K562 (cell line): ENCODE results near the gene CACNA2D3. TPM values are rescaled to one million over a fixed set of nuclear protein-coding genes. Genes with fewer than 3 reads are reported as not detected.

Source experiments
- ATAC-seq: fragments of 200-7000 bp; cut with Tn5 transposase; 3 replicates; pipeline ENCODE4 v1.9.1; 2020; ENCODE audit warnings: moderate library complexity
- BruUV-seq: library from RNA; stranded (reverse); fragments of 400-500 nt; replicated peaks from 2 replicates; lab custom pipeline; 2021; lab: Mats Ljungman, UMichigan
- CTCF ChIA-PET: fragments of 300-600 bp; formaldehyde crosslinking; extraction: SDS; loops from one replicate; lab custom pipeline; 2021; ENCODE audit warnings: low intra/inter-chr PET ratio; lab: Yijun Ruan, JAX
- POLR2A ChIA-PET: fragments of 300-600, 350-650 bp; sonication (Branson Sonifier 250); formaldehyde crosslinking; extraction: SDS; loops from one replicate; lab custom pipeline; 2021; ENCODE audit warnings: antibody characterized with exemption, inconsistent platforms; lab: Yijun Ruan, JAX
- DNase-seq, 4 experiments: peaks; one replicate each; pipeline versions ENCODE4 v3.0.0 to v3.0.0-alpha.2; 2011 to 2018; ENCODE audit warnings: low spot score in 3 of 4, mixed read lengths in 3 of 4; ENCODE audit errors: extremely low read depth in 1 of 4
- FAIRE-seq: peaks from 2 replicates; lab custom pipeline; 2011; peaks lifted over from hg19 to GRCh38; lab: Jason Lieb, UNC
- H2AFZ ChIP-seq: 2 replicates; pipeline ENCODE4 v1.6.0; 2011; ENCODE audit warnings: low read depth, low read length, control low read depth, inconsistent platforms
- H3K27ac ChIP-seq: fragments of 200-600 bp; 3 replicates; pipeline ENCODE4 v1.8.0; 2011; ENCODE audit warnings: low read depth, mild to moderate bottlenecking, control low read depth, inconsistent platforms, low read length, moderate library complexity, mixed read lengths; ENCODE audit errors: extremely low read depth
- H3K27me3 ChIP-seq, 2 experiments: fragments of 300-600 bp in 1 of 2; 2 replicates in 1 of 2; 3 replicates in 1 of 2; pipeline versions ENCODE4 v1.6.0 to v1.8.0; 2011; ENCODE audit warnings: inconsistent platforms in 2 of 2, low read length in 2 of 2, mild to moderate bottlenecking in 1 of 2, mixed read lengths in 1 of 2, moderate library complexity in 1 of 2; ENCODE audit not compliant: control insufficient read depth in 2 of 2, insufficient read depth in 2 of 2
- H3K36me3 ChIP-seq: fragments of 300-600 bp; 3 replicates; pipeline ENCODE4 v1.8.0; 2011; ENCODE audit warnings: mild to moderate bottlenecking, low read length, inconsistent platforms; ENCODE audit not compliant: control insufficient read depth, insufficient read depth
- H3K4me1 ChIP-seq, 2 experiments: fragments of 200-600 bp in 1 of 2; replicated peaks in 1 of 2; 2 replicates in 1 of 2; 3 replicates in 1 of 2; pipeline versions ENCODE4 v1.5.1 to v1.8.0; 2011; ENCODE audit warnings: inconsistent platforms in 2 of 2, low read length in 2 of 2, mild to moderate bottlenecking in 1 of 2, mixed read lengths in 1 of 2, moderate library complexity in 1 of 2; ENCODE audit not compliant: control insufficient read depth in 2 of 2, insufficient read depth in 2 of 2
- H3K4me2 ChIP-seq: 2 replicates; pipeline ENCODE4 v1.6.1; 2011; ENCODE audit warnings: low read length, control low read depth, inconsistent platforms, mixed read lengths; ENCODE audit not compliant: insufficient read depth
- H3K4me3 ChIP-seq: fragments of 200-600 bp; sonication (generic), shearing (Covaris generic); 2 replicates; pipeline ENCODE4 v1.5.1; 2016; ENCODE audit warnings: control low read depth, inconsistent platforms
- H3K79me2 ChIP-seq: fragments of 200-600 bp; 3 replicates; pipeline ENCODE4 v1.8.0; 2011; ENCODE audit warnings: low read length, inconsistent platforms; ENCODE audit not compliant: control insufficient read depth, insufficient read depth
- H3K9ac ChIP-seq, 2 experiments: 2 replicates each; pipeline versions ENCODE4 v1.6.0 to v1.6.1; 2011; ENCODE audit warnings: low read depth in 2 of 2, low read length in 2 of 2, control low read depth in 1 of 2, inconsistent platforms in 1 of 2, mild to moderate bottlenecking in 1 of 2, mixed read lengths in 1 of 2; ENCODE audit not compliant: insufficient read depth in 1 of 2
- H3K9me1 ChIP-seq: one replicate; pipeline ENCODE4 v1.6.0; 2011; ENCODE audit warnings: inconsistent platforms, mild to moderate bottlenecking, low read length, moderate library complexity; ENCODE audit not compliant: control insufficient read depth, insufficient read depth
- H3K9me3 ChIP-seq: replicated peaks from 2 replicates; pipeline ENCODE4 v1.5.1; 2011; ENCODE audit warnings: low read depth, low read length, inconsistent platforms; ENCODE audit not compliant: control insufficient read depth, insufficient read depth
- H4K20me1 ChIP-seq: replicated peaks from 2 replicates; pipeline ENCODE4 v1.6.1; 2011; ENCODE audit warnings: low read length, inconsistent platforms, mixed read lengths; ENCODE audit not compliant: control insufficient read depth, insufficient read depth
- ESRRA ChIP-seq: fragments of 450-650 bp; IDR thresholded peaks from 2 replicates; pipeline ENCODE4 v1.6.1; 2014; ENCODE audit warnings: low read depth, mild to moderate bottlenecking, moderate library complexity, borderline replicate concordance
- RFX1 ChIP-seq: fragments of 450-650 bp; IDR thresholded peaks from 2 replicates; pipeline ENCODE4 v1.6.1; 2016; ENCODE audit warnings: mild to moderate bottlenecking, moderate library complexity
- YY1 ChIP-seq, 3 experiments: IDR thresholded peaks; 2 replicates each; pipeline ENCODE4 v1.6.1; 2011; ENCODE audit warnings: low read length in 2 of 3, mild to moderate bottlenecking in 2 of 3, moderate library complexity in 2 of 3, borderline replicate concordance in 1 of 3, control low read depth in 1 of 3, low read depth in 1 of 3; ENCODE audit not compliant: insufficient read depth in 3 of 3, insufficient replicate concordance in 2 of 3, control insufficient read depth in 1 of 3, insufficient read length in 1 of 3; ENCODE audit errors: extremely low read depth in 1 of 3
- WGBS: fragments of 100-300 bp; shearing (Covaris generic); methylation state at CpG from one replicate; pipeline ENCODE4 v1.1.6; 2016; ENCODE audit warnings: low coverage, mixed read lengths; ENCODE audit not compliant: insufficient coverage; ENCODE audit errors: missing lambda C conversion rate; 5-methylcytosine and 5-hydroxymethylcytosine counted together
- in situ Hi-C: fragments of 300-500 bp; cut with MboI; formaldehyde crosslinking; loops from 4 replicates; pipeline ENCODE4 v1.15.0; 2018; ENCODE audit warnings: inconsistent platforms, mixed read lengths
- intact Hi-C: fragments of 100-400 bp; cut with micrococcal nuclease; formaldehyde crosslinking; loops from 2 replicates; pipeline ENCODE4 v1.14.2; 2022
- polyA plus RNA-seq, 8 experiments: library from polyadenylated mRNA; depleted of rRNA in 4 of 8; stranded (reverse) in 5 of 8; unstranded in 3 of 8; fragments of >200 nt; fragmentation: Nextera tagmentation in 2 of 8; fragmentation: Illumina TruSeq in 1 of 8; extraction: Ambion mirVana in 2 of 8; extraction: Trizol in 1 of 8; gene quantifications; 2 replicates each; pipeline versions ENCODE4 v1.2.1 to v1.2.3, GENCODE V29; 2011 to 2014; ENCODE audit warnings: inconsistent platforms in 1 of 8, missing spikeins in 1 of 8
- total RNA-seq, 7 experiments: library from RNA; depleted of rRNA in 6 of 7; stranded (reverse); fragments of >200 nt in 6 of 7; fragmentation: Illumina TruSeq in 2 of 7; extraction: Trizol in 2 of 7; gene quantifications; 2 replicates each; pipeline versions ENCODE4 v1.2.1 to v1.2.3, GENCODE V29; 2011 to 2021; ENCODE audit warnings: low replicate concordance in 1 of 7
- TF ChIP-seq, protein P1 (sequence below): fragments of 200-800 bp; sonication (Bioruptor generic); IDR thresholded peaks from 2 replicates; pipeline ENCODE4 v1.6.1; 2017; ENCODE audit warnings: missing genetic modification characterization, missing compliant biosample characterization

The CACNA2D3 gene
- total and polyA plus RNA-seq, 9 of the 15 experiments (the other 6 are each of a cell fraction or from before 2014, with no cell fraction given), result 0.01 TPM; not detected in 8

DNA sequence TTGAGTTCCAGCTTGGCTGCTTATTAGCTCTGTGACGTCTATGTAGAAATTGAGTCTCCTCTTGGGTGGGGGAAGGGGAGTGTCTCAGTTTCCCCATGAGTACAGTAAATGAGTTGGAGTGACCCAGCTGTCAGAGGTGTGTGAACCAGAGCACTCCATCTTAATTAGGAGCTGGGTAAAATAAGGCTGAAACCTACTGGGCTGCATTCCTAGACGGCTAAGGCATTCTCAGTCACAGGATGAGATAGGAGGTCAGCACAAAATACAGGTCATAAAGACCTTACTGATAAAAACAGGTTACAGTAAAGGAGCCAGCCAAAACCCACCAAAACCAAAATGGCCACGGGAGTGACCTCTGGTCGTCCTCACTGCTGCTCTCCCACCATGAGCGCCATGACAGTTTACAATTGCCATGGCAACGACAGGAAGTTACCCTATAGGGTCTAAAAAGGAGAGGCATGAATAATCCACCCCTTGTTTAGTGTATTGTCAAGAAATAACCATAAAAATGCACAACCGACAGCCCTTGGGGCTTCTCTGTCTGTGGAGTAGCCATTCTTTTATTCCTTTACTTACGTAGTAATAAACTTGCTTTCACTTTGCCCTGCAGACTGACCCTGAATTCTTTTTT lies 222.4 kb downstream of the CACNA2D3 start:
- intact Hi-C loops (no loop called here), in situ Hi-C loops (no loop called here)
- Histone ChIP-seq H3K9me1 (no peaks in the 10 kb centered on the region), H2AFZ (no peak overlapping the region), H3K4me2 (no peak overlapping the region), H3K79me2 (no peaks in the 10 kb centered on the region), H3K9ac (no peak overlapping the region), H3K27ac (no peak overlapping the region), H3K36me3 (no peaks in the 10 kb centered on the region), H3K27me3 (no peaks in the 10 kb centered on the region; a peak in 1 of 5 replicates), H3K9me3 (no peaks in the 10 kb centered on the region), H3K4me1 (peaks cover 0 to 2% of the 10 kb centered on the region in 2 experiments; a peak in 3 of 5 replicates), H3K4me3 (no peak overlapping the region), H4K20me1 (no peaks in the 10 kb centered on the region)
- POLR2A ChIA-PET, result interaction anchor here (0.6 kb wide), 1 partner anchor 9 kb away, joined by 4 read pairs; no protein-coding TSS in a partner anchor
- no TSS peak for BruUV-seq
- TF ChIP-seq, protein P1, sequence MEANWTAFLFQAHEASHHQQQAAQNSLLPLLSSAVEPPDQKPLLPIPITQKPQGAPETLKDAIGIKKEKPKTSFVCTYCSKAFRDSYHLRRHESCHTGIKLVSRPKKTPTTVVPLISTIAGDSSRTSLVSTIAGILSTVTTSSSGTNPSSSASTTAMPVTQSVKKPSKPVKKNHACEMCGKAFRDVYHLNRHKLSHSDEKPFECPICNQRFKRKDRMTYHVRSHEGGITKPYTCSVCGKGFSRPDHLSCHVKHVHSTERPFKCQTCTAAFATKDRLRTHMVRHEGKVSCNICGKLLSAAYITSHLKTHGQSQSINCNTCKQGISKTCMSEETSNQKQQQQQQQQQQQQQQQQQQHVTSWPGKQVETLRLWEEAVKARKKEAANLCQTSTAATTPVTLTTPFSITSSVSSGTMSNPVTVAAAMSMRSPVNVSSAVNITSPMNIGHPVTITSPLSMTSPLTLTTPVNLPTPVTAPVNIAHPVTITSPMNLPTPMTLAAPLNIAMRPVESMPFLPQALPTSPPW (CRISPR knock-in tag), result no peak
- TF ChIP-seq ESRRA, result peak; percentile 21; the same call in 1 of the 2 replicates
- TF ChIP-seq RFX1, result peak; percentile 70
- TF ChIP-seq YY1 (IDR thresholded peaks at IDR 0.05; ENCODE audit: borderline replicate concordance in 1 of 3, control insufficient read depth in 1 of 3, extremely low read depth in 1 of 3, insufficient read depth in 3 of 3, insufficient read length in 1 of 3, insufficient replicate concordance in 2 of 3, low read depth in 1 of 3, low read length in 2 of 3), result peak in 1 of 3 experiments; percentile 80
- ATAC-seq (no peak), FAIRE-seq (no peak), DNase-seq (no peak)
- CTCF ChIA-PET, result no interaction called here
- WGBS, result 2% methylated on average over 8 of the region's 8 CpGs
